Upper lobe of left lung (tissue), 4 donors: Measurements from ENCODE around the gene VGLL3.

ENCODE experiments used
- POLR2A ChIP-seq, 4 donors: fragments of 450-650 bp; IDR thresholded peaks; one replicate each; pipeline ENCODE4 v1.5.1; 2016 to 2017; ENCODE audit warnings: antibody characterized with exemption in 4 of 4, mild to moderate bottlenecking in 2 of 4
- TF ChIP-seq, protein P1 (sequence below), 6 experiments: fragments of 450-650 bp in 4 of 6; fragments of 200-600 bp in 2 of 6; sonication (generic) in 2 of 6; IDR thresholded peaks; one replicate each; pipeline ENCODE4 v1.5.1; 2016 to 2019; ENCODE audit warnings: antibody characterized with exemption in 6 of 6

DNA sequence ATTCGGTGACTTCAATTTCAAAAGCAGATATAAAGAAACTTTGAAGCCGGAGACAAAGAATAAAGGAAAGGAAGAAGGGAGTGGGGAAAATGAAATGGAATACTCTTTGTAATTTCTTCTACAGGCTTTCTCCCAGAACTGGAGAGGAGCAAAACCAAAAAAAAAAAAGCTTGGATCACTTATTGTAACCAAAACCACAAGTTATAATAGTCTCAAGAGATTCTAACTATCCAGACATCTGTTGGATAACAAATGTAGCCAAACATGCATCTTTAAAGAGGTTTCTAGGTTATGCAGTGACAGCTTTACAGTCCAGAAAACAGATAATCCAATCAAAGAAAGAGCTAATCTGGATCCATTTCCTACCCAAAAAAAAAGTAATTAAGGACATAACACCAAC, 36.2 kb downstream of the VGLL3 start:
- TF ChIP-seq, protein P1, sequence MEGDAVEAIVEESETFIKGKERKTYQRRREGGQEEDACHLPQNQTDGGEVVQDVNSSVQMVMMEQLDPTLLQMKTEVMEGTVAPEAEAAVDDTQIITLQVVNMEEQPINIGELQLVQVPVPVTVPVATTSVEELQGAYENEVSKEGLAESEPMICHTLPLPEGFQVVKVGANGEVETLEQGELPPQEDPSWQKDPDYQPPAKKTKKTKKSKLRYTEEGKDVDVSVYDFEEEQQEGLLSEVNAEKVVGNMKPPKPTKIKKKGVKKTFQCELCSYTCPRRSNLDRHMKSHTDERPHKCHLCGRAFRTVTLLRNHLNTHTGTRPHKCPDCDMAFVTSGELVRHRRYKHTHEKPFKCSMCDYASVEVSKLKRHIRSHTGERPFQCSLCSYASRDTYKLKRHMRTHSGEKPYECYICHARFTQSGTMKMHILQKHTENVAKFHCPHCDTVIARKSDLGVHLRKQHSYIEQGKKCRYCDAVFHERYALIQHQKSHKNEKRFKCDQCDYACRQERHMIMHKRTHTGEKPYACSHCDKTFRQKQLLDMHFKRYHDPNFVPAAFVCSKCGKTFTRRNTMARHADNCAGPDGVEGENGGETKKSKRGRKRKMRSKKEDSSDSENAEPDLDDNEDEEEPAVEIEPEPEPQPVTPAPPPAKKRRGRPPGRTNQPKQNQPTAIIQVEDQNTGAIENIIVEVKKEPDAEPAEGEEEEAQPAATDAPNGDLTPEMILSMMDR (IDR thresholded peaks at IDR 0.05) = no peak
- no peak for TF ChIP-seq POLR2A (IDR thresholded peaks at IDR 0.05)
